GM19239 (cell line): Measurements from ENCODE around the gene APBB1IP.
"Not testable (repeated sequence)": the region's sequence is repeated elsewhere in the genome, so short reads cannot be mapped to it uniquely, and the experiment has no call there.

ENCODE experiments used
- DNase-seq: peaks from one replicate; pipeline ENCODE4 v3.0.0; 2011; ENCODE audit warnings: low spot score; ENCODE audit not compliant: insufficient read length
- FAIRE-seq: peaks from 2 replicates; lab custom pipeline; 2011; peaks lifted over from hg19 to GRCh38; lab: Jason Lieb, UNC

Gene APBB1IP

GRCh38 chr10:26437637-26438461, at the start of gene APBB1IP:
Gene APBB1IP (plus strand): TSS chr10:26438341. CDS start chr10:26492327, 53,986 bp downstream.
- FAIRE-seq (peak; percentile 99), DNase-seq (no peak)

DNA sequence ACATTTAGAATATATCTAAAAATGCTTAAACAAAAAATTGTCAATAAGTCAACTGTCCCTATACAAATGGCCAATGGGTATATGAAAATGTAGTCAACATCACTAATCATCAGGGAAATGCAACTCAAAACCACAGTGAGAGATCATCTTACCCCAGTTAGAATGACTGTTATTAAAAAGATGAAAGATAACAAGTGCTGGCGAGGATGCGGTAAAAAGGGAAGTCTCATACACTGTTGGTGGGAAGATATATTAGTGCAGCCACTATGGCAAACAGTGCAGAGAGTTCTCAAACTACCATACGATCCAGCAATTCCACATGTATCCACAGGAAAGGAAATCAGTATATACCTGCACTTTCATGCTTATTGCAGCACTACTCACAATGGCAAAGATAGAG, 48.6 kb upstream of the APBB1IP start:
- DNase-seq (no peak), FAIRE-seq (no peak)

GRCh38 chr10:26391701-26392695, 46.1 kb upstream of the APBB1IP start:
- no peak for DNase-seq
- no peak for FAIRE-seq

DNA sequence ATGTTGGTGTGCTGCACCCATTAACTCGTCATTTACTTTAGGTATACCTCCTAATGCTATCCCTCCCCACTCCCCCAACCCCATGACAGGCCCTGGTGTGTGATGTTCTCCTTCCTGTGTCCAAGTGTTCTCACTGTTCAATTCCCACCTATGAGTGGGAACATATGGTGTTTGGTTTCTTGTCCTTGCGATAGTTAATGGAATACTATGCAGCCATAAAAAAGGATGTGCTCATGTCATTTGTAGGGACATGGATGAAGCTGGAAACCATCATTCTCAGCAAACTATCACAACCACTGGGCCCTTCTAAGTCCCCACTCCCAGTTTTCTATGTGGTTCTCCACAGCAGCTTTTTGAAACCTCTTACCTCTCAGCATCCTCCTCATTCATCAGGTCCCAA, 39.8 kb upstream of the APBB1IP start:
- DNase-seq, FAIRE-seq: not testable (repeated sequence)

- DNase-seq (no peak), FAIRE-seq (no peak)
These were observed 30.7 kb upstream of the APBB1IP start for GRCh38 chr10:26407406-26407969.

- DNase-seq: no peak
- peak; percentile 79 for FAIRE-seq
These were observed 29.2 kb upstream of the APBB1IP start for GRCh38 chr10:26408858-26409494.

GRCh38 chr10:26410356-26410755, 27.8 kb upstream of the APBB1IP start:
- FAIRE-seq: no peak
- DNase-seq: no peak

DNA sequence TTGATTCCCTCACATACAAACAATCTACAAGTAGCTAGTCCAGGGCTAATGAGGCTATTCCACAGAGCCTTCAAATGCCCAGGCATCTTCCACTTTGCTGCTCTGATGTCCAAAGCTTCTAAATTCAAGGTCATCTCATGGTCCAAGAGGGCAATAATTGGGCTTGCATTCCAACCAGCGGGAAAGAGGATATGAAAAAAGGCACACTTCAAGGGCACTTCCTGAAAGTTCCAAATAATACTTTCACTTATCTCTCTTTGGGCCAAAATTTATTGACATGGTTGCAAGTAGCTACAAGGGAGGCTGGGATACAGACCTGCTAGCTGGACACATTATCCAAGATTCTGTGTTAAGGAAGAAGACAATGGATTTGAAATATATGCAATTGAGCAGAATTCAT, 25.2 kb upstream of the APBB1IP start:
- no peak for DNase-seq
- no peak for FAIRE-seq

GRCh38 chr10:26413375-26413774, 24.8 kb upstream of the APBB1IP start:
- DNase-seq: no peak
- FAIRE-seq: no peak

DNA sequence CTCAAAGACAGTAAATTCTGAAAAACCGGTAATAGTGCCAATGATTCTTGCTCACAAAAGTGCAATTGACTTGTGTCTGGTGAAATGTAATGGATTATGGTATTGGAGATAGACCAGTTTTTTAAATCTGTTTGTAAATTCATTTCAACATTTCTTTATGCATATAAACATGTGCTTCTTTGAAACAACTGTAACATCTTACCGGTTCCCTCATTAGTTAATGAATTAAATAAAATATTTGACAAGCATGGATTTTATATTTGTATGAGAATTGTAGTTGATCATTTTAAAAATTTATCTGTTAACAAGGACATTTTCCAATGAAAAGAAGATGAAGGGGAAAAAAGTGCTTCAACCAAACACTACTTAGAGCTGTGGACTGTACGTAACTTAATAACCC, 21.0 kb upstream of the APBB1IP start:
- DNase-seq (no peak), FAIRE-seq (no peak)

DNA sequence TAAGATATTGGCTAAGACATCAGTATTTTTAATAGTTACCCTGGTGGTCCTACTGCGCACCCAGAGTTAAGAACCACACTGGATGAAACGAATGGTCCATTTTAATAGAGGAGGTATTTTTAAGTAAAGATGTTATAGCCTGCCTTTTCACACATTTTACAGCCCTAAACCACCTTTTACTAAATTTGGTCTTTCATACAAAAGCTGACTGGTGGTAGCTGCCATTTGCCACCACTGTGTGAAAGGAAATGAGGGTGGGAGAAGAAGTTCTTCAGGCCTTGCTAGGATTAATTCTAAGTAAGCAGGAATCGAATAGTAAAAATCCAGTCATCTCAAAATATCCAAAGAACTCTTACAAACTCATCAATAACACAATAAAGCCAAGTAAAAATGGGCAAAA, 15.2 kb upstream of the APBB1IP start:
- FAIRE-seq (no peak), DNase-seq (no peak)

GRCh38 chr10:26423722-26424121, 14.4 kb upstream of the APBB1IP start:
- DNase-seq: no peak
- no peak for FAIRE-seq

- peak; percentile 53 for DNase-seq
- peak; percentile 95 for FAIRE-seq
These were observed 7.4 kb upstream of the APBB1IP start for GRCh38 chr10:26430641-26431163.

GRCh38 chr10:26432938-26433337, 5.2 kb upstream of the APBB1IP start:
- FAIRE-seq (no peak), DNase-seq (no peak)

GRCh38 chr10:26435852-26436251, 2.3 kb upstream of the APBB1IP start:
- no peak for DNase-seq
- no peak for FAIRE-seq

DNA sequence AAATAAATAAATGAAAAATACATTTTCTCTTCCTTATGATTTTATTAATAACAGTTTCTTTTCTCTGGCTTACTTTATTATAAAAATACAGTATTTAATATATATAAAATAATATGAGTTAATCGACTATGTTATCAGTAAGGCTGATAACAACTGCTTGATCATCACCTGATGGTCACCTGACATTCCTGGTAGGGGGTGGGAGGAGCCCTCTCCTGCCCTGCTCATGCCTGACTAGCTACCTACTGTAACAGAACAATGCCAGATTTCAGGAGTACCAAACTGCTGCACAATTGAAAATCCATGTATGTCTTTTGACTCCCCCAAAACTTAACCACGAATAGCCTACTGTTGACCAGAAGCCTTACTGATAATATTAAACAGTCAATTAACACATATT, 1.3 kb upstream of the APBB1IP start:
- no peak for DNase-seq
- FAIRE-seq: peak; percentile 35

DNA sequence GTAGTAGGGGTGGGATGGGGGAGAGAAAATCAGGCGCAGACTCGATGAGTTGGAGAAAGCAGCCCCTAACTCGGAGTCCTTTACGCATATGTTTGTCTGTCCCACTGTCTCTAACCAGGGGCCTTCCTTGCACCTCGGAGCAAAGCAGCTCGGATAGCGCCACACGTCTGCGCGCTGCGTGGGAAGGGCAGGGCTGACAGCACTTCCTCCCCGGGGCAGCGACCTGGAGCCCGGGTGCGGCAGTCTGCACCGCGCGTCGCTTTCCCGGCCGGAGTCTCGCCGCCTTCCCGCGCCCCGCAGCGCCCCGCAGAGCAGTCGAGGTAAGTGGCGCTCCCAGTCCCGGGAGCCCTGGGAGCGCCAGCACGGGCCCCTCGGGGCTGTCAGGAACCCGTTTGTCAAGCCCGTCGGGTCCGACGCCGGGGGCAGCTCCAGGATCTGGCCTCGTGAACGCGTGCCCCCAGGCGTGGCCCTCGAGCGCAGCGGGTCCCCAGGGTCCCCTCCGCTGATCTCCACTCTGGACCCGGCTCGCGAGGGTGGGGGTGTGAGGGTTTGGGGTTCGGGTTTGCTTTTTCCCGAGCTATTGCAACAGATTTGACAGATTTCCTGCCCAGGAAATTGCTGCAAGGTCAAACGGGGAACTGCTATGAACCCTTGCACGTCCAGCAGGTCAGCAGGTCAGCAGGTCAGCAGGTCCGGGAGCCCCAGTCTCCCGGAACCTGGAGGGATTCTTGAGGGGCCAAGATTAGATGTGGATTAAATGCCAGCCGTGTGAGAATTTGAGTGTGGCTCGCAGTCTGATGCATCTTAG, 597 bp downstream of the APBB1IP start:
- FAIRE-seq (peak; percentile 68), DNase-seq (peak; percentile 30)

DNA sequence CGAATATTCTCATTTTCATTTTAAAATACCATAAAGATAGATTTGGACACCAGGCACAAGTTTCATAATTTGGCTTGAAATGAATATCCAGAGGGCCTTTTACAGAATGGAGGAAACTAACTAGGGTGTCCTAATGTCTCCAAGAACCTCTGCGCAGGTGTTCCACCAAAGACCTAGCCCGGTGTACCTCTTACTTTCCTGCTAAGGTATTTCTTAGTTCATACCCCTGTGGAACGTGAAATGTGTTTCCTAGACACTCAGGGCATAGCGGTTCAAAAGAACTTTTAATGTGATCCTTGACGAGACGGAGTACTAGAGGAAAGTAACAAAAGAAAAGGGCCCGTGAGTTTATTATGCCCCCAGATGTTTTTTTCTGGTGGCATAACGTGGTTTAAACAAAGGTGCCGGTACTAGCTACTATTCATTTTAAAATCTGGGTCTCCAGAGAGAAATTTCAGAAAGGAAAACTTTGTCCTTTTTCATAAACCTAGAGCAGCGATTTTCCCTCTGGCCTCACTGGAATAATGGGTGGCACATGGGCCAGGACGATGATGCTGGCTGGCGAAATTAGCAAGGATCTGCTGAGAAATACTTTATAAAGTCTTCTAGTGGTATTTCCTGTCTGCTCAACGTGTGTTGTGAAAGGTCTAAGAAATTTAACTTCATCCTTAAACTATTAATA, 1.4 kb downstream of the APBB1IP start:
- no peak for DNase-seq
- peak; percentile 93 for FAIRE-seq

- FAIRE-seq (no peak), DNase-seq (no peak)
These were observed 1.9 kb downstream of the APBB1IP start for GRCh38 chr10:26440088-26440470.
